GM18502 (cell line): Measurements from ENCODE around the gene SNX5.
A peak's percentile ranks its signal among the peaks of the same experiment; 100 is the strongest.
"Not testable (repeated sequence)": the region's sequence is repeated elsewhere in the genome, so short reads cannot be mapped to it uniquely, and the experiment has no call there.

Source experiments
- ATAC-seq: cut with Tn5 transposase; IDR thresholded peaks from one replicate; pipeline ENCODE4 v1.9.1; 2021; ENCODE audit warnings: mild to moderate bottlenecking; ENCODE audit not compliant: unreplicated experiment, poor library complexity

SNX5 gene

DNA sequence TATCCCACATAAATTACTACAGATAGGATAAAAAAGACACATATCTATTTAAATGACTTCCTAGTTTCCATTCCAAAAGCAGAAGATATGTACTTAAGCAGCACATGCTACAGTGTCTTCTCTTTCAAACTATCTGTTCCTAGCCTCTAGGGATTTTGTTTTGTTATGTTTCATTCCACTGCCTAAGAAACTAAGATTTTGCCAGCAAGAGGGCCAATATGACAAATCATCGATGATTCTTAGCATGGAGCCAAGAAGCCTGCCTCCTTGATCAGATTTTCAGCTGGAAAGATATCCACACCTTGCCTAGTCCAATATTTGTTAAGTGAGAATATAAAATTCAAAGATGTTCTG is 7.0 kb downstream of the SNX5 start:
- ATAC-seq: no peak

- ATAC-seq: peak; percentile 33
These were observed 7.5 kb downstream of the SNX5 start for GRCh38 chr20:17960927-17961586.

DNA sequence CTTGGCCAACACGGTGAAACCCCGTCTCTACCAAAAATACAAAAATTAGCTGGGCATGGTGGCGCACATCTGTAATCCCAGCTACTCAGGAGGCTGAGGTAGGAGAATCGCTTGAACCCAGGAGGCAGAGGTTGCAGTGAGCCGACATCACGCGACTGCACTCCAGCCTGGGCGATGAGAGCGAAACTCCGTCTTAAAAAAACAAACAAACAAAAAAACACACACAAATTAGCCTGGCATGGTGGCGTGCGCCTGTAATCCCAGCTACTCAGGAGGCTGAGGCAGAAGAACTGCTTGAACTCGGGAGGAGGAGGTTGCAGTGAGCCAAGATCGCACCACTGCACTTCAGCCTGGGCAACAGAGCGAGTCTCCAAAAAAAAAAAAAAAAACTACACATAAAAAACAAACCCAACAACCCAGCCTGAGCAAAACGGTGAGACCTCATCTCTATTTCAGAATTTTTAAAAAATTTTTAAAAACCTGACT is 8.2 kb downstream of the SNX5 start:
- not testable (repeated sequence) for ATAC-seq

DNA sequence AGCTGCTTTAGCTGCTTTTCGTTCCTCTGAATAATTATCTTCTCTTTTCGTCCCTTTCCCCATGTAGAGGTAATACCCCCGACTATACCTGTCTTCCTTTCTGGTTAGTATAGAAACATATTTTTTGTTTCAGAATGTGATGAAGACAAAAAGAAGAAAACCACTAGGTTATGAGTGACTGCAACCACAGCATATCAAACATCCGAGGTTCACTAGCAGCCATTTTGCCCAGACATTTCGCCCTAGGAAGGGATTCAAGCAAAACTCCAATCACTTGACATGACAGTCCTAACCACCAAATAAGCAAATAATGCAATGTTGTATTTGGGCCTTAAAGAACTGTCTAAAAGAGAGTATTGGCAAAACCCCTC is 9.4 kb downstream of the SNX5 start:
- no peak for ATAC-seq

- no peak for ATAC-seq
These were observed 10.0 kb downstream of the SNX5 start for GRCh38 chr20:17958373-17959256.

DNA sequence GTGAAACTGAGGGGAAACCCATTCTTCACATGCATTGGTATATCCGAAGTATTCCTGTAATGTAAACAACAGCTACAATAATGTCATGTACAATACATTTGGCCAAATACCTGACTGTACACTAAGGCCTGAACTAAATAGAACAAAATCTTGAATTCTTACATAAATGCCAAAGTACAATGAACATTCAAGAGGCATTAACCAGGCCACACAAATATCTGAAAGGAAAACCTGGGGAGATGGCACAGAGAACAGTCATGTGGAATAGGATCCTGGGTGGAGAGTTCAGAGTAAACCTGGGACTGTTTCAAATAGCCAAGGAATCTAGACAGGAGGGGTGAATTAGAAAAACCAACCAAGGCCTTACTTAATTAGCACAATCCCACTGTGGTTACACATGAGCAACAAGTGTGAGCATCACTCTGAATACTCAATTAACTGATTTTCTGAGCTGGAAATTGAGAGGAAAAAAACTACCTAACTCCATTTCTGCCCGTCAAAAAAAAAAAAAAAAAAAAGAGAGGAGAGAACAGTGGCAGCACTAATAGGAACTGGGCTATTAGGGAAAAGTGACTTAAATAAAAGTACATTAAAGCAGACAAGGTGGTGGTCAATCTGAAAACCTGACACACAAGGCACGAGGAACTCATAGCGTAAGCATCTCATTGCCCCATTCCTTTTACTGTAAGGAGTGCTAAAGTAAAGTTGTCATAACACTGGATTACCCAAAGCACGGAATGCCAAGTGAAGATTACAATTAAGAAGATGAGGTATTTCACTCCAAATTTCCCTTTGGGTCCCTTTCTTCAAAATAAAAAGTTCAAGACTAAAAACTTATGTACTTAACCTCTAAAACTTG is 10.9 kb downstream of the SNX5 start:
- no peak for ATAC-seq

- no peak for ATAC-seq
These were observed 12.4 kb downstream of the SNX5 start for GRCh38 chr20:17956099-17956685.

GRCh38 chr20:17955302-17955701 is 13.3 kb downstream of the SNX5 start:
- ATAC-seq: no peak

GRCh38 chr20:17953935-17954334 is 14.7 kb downstream of the SNX5 start:
- ATAC-seq: no peak

DNA sequence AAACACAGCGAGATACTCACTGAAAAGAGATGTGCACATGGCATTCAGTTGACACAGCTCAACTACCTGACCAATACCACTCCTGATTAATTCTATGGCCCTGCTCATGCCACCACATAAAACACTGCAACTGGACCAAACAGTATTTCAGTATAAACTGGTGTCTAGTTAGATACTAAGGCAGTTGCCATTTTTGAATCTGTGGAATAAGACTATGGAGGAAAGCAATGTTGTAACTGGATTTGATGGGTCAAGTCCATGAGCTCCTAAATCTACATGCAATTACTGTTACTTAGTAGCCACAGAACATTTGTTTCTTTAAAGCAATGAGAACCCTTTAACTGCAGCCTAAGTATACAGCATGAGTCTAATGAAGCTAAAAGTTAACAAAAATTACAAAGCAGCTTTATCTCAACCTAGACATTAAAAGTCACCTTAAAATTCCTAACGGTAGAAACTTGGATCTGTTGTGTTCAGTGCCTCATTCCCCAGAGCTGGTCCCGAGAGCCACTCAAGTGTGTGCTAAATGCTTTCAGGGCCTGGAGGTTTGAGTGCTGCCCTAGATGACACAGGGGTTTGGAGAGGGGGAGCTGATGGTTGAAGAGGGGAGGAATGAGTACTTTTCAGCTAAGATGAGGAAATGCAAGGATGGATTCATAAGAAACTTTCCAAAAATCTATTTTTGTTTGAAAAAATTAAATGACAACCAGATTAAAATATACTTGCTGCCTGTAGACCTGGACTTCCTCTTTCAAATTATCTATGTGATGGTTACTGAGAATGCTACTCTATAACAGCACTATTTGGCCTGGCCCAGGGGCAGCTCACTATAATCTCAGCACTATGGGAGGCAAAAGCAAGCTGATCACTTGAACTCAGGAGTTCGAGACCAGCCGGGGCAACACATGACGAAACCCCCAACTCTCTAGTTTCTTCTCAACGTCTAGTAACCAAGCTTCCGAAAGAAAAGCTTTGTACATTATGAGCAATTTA is 15.6 kb downstream of the SNX5 start:
- ATAC-seq: no peak

DNA sequence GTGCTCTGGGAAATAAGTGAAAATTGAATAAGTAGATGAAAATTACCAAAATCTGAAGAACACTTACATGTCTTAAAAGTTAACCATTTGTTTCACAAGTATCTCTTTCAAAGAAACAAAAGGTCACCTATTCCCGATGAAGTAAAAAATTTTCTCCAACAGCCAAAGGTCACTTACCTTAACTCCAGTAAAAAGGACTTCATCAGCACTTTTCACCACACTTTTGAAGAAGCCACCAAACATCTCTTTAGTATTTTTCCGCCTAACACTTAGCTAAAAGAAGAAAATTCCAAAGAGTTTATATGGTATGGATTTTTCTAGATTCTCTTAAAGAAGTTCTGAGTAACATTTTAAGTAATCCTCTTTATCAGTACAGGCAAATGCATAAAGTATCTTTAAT is 17.3 kb downstream of the SNX5 start:
- ATAC-seq: no peak

DNA sequence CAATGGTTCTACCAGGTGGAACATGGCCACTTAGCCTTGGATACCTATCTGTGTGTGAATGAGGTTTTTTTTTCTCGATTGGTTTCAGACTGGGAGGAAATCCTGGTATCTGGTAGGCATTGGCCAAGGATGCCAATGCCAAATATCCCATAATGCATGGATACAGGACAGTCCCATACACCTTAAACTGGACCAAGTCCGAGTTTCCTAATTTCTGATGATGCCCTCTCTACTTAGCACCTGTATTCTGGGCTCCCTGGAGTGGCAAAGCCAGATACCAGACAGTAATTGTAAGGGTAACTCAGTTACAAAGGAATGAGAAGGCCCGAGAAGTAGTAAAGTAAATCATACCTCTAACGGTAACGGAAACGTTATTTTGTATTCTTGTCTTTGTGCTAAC is 17.9 kb downstream of the SNX5 start:
- ATAC-seq: no peak

- ATAC-seq: no peak
These were observed 18.7 kb downstream of the SNX5 start for GRCh38 chr20:17949899-17950298.

GRCh38 chr20:17948442-17948841 is 20.2 kb downstream of the SNX5 start:
- no peak for ATAC-seq

DNA sequence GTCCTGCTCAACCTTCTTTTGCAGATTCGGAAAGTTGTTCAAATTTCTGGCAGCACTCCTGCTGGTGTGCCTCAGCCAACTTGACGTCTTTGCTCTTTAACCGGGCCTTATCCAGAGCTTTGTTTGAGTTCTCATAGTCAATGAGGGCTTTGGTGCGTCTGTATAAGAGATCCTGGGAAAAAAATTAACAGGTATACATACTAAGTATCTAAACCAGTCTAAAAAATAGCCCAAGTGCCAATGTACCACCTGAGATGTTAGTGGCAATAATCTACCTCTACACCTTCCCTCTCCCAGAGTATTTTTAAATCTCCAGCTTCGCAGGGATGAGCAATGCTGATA is 21.1 kb downstream of the SNX5 start:
- no peak for ATAC-seq

DNA sequence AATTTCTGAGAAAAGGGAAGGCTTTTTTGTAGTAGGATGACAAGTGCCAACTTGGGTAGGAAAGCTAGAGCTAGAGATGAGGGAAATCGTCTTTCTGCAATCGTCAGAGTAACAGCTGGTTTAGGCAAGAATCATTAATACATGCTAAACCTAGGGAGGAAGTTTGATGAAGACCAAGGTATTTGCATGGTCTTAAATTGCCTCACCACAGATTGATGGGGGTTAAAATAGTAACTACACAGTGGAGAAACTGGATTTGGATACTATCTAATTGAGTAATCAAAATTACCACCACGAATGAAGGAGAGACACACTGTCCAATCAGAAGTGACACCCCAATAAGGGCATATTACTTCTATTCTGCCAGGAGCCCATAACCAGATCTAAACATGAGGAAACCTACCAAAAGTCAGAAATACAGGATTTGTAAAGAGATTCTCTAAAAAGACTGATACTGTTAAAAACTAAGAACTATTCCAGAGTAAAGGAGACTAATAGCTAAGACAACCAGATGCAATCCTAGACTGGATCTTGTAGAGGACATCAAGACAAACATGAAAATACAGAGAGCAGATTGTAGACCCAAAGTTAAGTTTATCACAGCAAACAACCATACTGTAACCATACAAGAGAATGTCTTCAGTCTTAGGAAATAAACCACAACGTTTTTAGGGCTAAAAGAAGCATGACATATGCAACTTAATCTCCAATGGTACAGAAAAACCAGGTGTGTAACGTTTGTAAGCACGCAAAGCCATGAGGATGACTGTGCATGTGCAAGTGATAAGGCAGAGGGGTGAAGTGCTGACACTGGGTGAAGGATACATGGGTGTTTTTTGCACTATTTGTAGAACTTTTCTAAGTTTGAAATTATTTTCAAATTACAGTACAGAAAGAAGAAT is 21.8 kb downstream of the SNX5 start:
- ATAC-seq: no peak

- no peak for ATAC-seq
These were observed 22.6 kb downstream of the SNX5 start for GRCh38 chr20:17946040-17946439.

DNA sequence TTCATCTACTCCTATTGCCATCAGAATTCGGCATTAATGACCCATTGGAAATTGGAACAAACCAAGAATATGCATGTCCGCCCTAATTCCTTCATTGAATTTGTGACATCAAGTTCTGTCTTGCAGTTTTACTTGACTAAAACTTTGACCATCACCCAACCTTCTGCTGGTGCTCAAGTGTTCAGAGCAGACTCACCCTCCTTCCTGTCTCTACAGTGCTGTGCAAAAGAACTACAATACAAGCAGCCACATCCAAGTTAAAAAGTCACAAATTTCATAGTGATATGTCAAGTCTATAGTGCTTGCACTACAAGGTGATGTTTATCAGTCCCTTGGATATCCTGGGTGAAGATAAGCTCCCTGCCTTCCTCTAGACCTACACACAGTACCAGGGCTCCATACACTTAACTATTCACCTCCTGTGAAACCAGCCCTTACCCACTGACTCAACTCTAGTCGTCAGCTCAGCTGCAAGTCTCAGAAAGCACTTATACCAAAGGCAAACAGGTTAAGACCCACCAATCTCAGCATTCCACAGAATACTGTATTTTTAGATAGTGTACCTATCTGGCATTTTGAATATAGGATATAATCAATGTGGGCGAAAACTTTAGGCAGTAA is 23.6 kb downstream of the SNX5 start:
- no peak for ATAC-seq
